B cell (primary cell): ENCODE data around the gene HILPDA. TPM values are rescaled to one million over a fixed set of nuclear protein-coding genes. Genes with fewer than 3 reads are reported as not detected.

Experiments
- ATAC-seq: fragments of 200-7000 bp; cut with Tn5 transposase; one replicate; pipeline ENCODE4 v1.10.0; 2021; ENCODE audit warnings: low read depth, mild to moderate bottlenecking, moderate number of reproducible peaks, moderate library complexity
- CTCF ChIA-PET: fragments of 350-600 bp; sonication (Branson Sonifier 250); formaldehyde crosslinking; loops from one replicate; lab custom pipeline; 2021; ENCODE audit warnings: antibody characterized with exemption, inconsistent platforms; lab: Charles Lee
- POLR2A ChIA-PET: fragments of 350-600 bp; sonication (Branson Sonifier 250); formaldehyde crosslinking; loops from one replicate; lab custom pipeline; 2021; ENCODE audit warnings: antibody characterized with exemption; lab: Charles Lee
- DNase-seq: peaks from one replicate; pipeline ENCODE4 v3.0.0; 2013
- H2AFZ ChIP-seq: 2 replicates; pipeline ENCODE4 v1.6.1; 2012; ENCODE audit warnings: mild to moderate bottlenecking, low read depth, low read length; ENCODE audit not compliant: insufficient read depth, poor library complexity, severe bottlenecking
- H3K27ac ChIP-seq, 2 donors: 1 replicate in 1 of 2; 2 replicates in 1 of 2; pipeline ENCODE4 v1.5.1; 2012 to 2013; ENCODE audit warnings: low read length in 2 of 2, mild to moderate bottlenecking in 2 of 2, moderate library complexity in 1 of 2
- H3K27me3 ChIP-seq, 4 experiments: fragments of 200-600 bp in 1 of 4; sonication (generic) in 1 of 4; replicated peaks in 1 of 4; 1 replicate in 2 of 4; 2 replicates in 2 of 4; pipeline versions ENCODE4 v1.6.1 to v1.7.0; 2013 to 2016; ENCODE audit warnings: low read length in 3 of 4, mild to moderate bottlenecking in 2 of 4, mixed read lengths in 1 of 4, moderate library complexity in 1 of 4; ENCODE audit not compliant: insufficient read depth in 4 of 4, control insufficient read depth in 3 of 4; ENCODE audit errors: control extremely low read depth in 1 of 4
- H3K36me3 ChIP-seq, 2 experiments: replicated peaks in 1 of 2; 1 replicate in 1 of 2; 2 replicates in 1 of 2; pipeline versions ENCODE4 v1.6.1 to v1.7.1; 2013; ENCODE audit warnings: low read length in 1 of 2; ENCODE audit not compliant: insufficient read depth in 2 of 2, control insufficient read depth in 1 of 2; ENCODE audit errors: control extremely low read depth in 1 of 2, extremely low read depth in 1 of 2
- H3K4me1 ChIP-seq, 2 donors: fragments of 200-600 bp in 1 of 2; sonication (generic) in 1 of 2; 1 replicate in 1 of 2; 2 replicates in 1 of 2; pipeline versions ENCODE4 v1.5.1 to v1.6.1; 2013 to 2017; ENCODE audit warnings: low read length in 2 of 2; ENCODE audit not compliant: control insufficient read depth in 2 of 2, insufficient read depth in 2 of 2
- H3K4me2 ChIP-seq: replicated peaks from 2 replicates; pipeline ENCODE3; 2012; ENCODE audit warnings: mild to moderate bottlenecking, low read depth, low read length; ENCODE audit not compliant: poor library complexity, severe bottlenecking
- H3K4me3 ChIP-seq, 5 experiments: fragments of 200-600 bp in 1 of 5; sonication (generic) in 1 of 5; 1 replicate in 3 of 5; 2 replicates in 2 of 5; pipeline versions ENCODE4 v1.5.1 to v1.7.0; 2011 to 2016; ENCODE audit warnings: low read length in 4 of 5, mild to moderate bottlenecking in 4 of 5, low read depth in 2 of 5, control low read depth in 1 of 5, moderate library complexity in 1 of 5; ENCODE audit not compliant: insufficient read depth in 1 of 5; ENCODE audit errors: control extremely low read depth in 1 of 5, extremely low read depth in 1 of 5
- H3K79me2 ChIP-seq: fragments of 200-600 bp; sonication (generic); one replicate; pipeline ENCODE4 v1.6.0; 2016; ENCODE audit warnings: low read length; ENCODE audit not compliant: control insufficient read depth, insufficient read depth
- H3K9ac ChIP-seq: fragments of 200-600 bp; sonication (generic); 2 replicates; pipeline ENCODE4 v1.6.1; 2017; ENCODE audit warnings: mild to moderate bottlenecking, low read length, moderate library complexity
- H3K9me3 ChIP-seq, 3 donors: one replicate each; pipeline versions ENCODE4 v1.6.1 to v1.7.1; 2013; ENCODE audit warnings: low read length in 2 of 3; ENCODE audit not compliant: control insufficient read depth in 2 of 3, insufficient read depth in 1 of 3; ENCODE audit errors: control extremely low read depth in 1 of 3
- H4K20me1 ChIP-seq: 2 replicates; pipeline ENCODE4 v1.6.0; 2012; ENCODE audit warnings: mild to moderate bottlenecking, low read length; ENCODE audit not compliant: insufficient read depth, control insufficient read depth, poor library complexity, severe bottlenecking
- H3K27ac Mint-ChIP-seq: one replicate; pipeline ENCODE4 v1.8.0; 2021; ENCODE audit warnings: mixed read lengths
- H3K27me3 Mint-ChIP-seq: one replicate; pipeline ENCODE4 v1.8.0; 2021; ENCODE audit warnings: mixed read lengths
- H3K4me1 Mint-ChIP-seq: one replicate; pipeline ENCODE4 v1.8.0; 2021; ENCODE audit warnings: mixed read lengths
- H3K4me3 Mint-ChIP-seq: one replicate; pipeline ENCODE4 v1.8.0; 2021; ENCODE audit warnings: mixed read lengths
- H3K9me3 Mint-ChIP-seq: one replicate; pipeline ENCODE4 v1.8.0; 2022; ENCODE audit warnings: mixed read lengths; ENCODE audit not compliant: insufficient read depth
- CTCF ChIP-seq: fragments of 200-600 bp; IDR thresholded peaks from one replicate; pipeline ENCODE4 v1.8.0; 2022; ENCODE audit warnings: antibody characterized with exemption, mild to moderate bottlenecking
- EZH2 ChIP-seq: IDR thresholded peaks from 2 replicates; pipeline ENCODE4 v1.6.1; 2012; ENCODE audit warnings: borderline replicate concordance, low read depth, mild to moderate bottlenecking, moderate library complexity, low read length; ENCODE audit not compliant: insufficient read depth, poor library complexity, severe bottlenecking
- WGBS: methylation state at CpG from one replicate; pipeline ENCODE4 v1.1.5; 2013; ENCODE audit warnings: missing lambda C conversion rate; ENCODE audit not compliant: insufficient coverage; 5-methylcytosine and 5-hydroxymethylcytosine counted together
- intact Hi-C: fragments of 100-400 bp; cut with micrococcal nuclease; formaldehyde crosslinking; loops from one replicate; pipeline ENCODE4 v1.10.0; 2022
- polyA plus RNA-seq: library from polyadenylated mRNA; depleted of rRNA; stranded (reverse); fragments of >200 nt; gene quantifications from 2 replicates; pipeline ENCODE4 v1.2.3, GENCODE V29; 2012
- total RNA-seq, 2 donors: library from RNA; stranded (reverse); fragments of 120-200 nt in 1 of 2; gene quantifications; 1 replicate in 1 of 2; 2 replicates in 1 of 2; pipeline versions ENCODE4 v1.2.3 to v1.2.4, GENCODE V29; 2013 to 2022

Gene HILPDA
- total and polyA plus RNA-seq, 2 donors (not counting 1 experiment from before 2014, with no cell fraction given), result 6.5 to 10.1 TPM

DNA sequence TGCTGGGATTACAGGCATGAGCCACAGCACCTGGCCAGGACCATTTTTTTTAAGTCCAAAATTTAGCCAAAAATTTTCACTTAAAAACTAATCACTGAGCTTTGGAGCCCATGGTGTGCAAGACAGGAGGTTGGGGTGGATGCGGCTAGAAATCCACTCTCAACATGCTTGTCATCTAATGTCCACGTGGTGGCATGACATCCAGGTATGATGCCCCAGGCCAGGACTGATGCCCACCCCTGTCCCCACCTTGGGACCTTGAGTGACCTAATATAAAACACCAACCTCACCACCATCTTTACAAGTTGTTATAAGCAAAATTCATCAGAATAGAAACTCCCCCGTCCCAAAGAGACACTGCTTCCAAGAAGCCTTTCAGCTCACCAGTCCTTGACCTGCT, 25.5 kb upstream of the HILPDA start:
- ChIA-PET CTCF (interaction anchor here (6.7 to 12.8 kb wide), 4 partner anchors 9 to 31 kb away, joined by 133 to 541 read pairs (median 236); partner anchors contain the start of genes HILPDA and IMPDH1), POLR2A (no interaction called here)
- DNase-seq, result no peak
- Histone ChIP-seq H3K27me3 (no peaks in the 10 kb centered on the region), H3K79me2 (no peaks in the 10 kb centered on the region), H3K27ac (no peak overlapping the region), H3K9me3 (no peaks in the 10 kb centered on the region), H3K4me1 (no peaks in the 10 kb centered on the region), H3K4me2 (no peak overlapping the region), H4K20me1 (no peaks in the 10 kb centered on the region), H2AFZ (no peak overlapping the region), H3K4me3 (no peak overlapping the region), H3K9ac (no peak overlapping the region), H3K36me3 (no peaks in the 10 kb centered on the region)
- Mint-ChIP-seq H3K4me3 (no peak overlapping the region), H3K4me1 (no peaks in the 10 kb centered on the region), H3K27ac (no peak overlapping the region), H3K9me3 (no peaks in the 10 kb centered on the region), H3K27me3 (no peaks in the 10 kb centered on the region)
- 90% methylated on average over 3 of the region's 3 CpGs for WGBS
- intact Hi-C loops, result no loop called here
- TF ChIP-seq CTCF (no peak), EZH2 (no peak)
- ATAC-seq, result no peak

DNA sequence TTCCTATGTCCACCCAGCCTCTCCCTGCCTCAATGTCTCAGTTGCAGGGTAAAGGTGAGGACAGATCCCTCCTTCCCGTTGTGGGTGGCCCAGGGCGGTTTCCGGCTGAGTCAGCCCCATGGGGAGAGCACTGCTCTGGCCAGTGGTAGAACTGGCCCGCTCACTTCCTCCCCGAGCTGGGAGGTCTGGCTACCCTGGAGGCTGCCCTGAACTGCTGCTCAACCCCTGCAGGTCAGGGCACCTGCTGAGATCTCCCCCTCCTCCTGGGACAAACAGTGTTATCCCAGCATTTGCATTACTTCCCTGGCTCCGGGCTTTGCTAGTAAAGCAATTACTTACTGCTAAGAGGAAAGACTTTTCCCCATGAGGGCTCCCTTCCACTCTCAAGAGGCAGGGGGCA, 24.5 kb upstream of the HILPDA start:
- 87% methylated on average over 5 of the region's 6 CpGs for WGBS
- no peak overlapping the region for H3K4me2 ChIP-seq
- no peaks in the 10 kb centered on the region for H4K20me1 ChIP-seq
- H3K4me1 Mint-ChIP-seq, result peaks cover 4% of the 10 kb centered on the region
- no peaks in the 10 kb centered on the region for H3K27me3 Mint-ChIP-seq
- TF ChIP-seq CTCF (no peak), EZH2 (no peak)
- no peaks in the 10 kb centered on the region for H3K36me3 ChIP-seq
- H3K9me3 ChIP-seq, result no peaks in the 10 kb centered on the region
- no peaks in the 10 kb centered on the region for H3K4me1 ChIP-seq
- intact Hi-C loops, result no loop called here
- H3K27me3 ChIP-seq, result no peaks in the 10 kb centered on the region
- ChIA-PET CTCF (interaction anchor here (2.4 to 12.8 kb wide), 3 partner anchors 23 to 30 kb away, joined by 7 to 541 read pairs (median 331); partner anchors contain the start of genes HILPDA and IMPDH1), POLR2A (no interaction called here)
- H3K27ac Mint-ChIP-seq, result no peak overlapping the region
- no peak overlapping the region for H3K27ac ChIP-seq
- H3K4me3 ChIP-seq, result no peak overlapping the region
- H3K4me3 Mint-ChIP-seq, result no peak overlapping the region
- H3K9me3 Mint-ChIP-seq, result no peaks in the 10 kb centered on the region
- no peak overlapping the region for H3K9ac ChIP-seq
- DNase-seq (no peak), ATAC-seq (no peak)
- H2AFZ ChIP-seq, result no peak overlapping the region
- H3K79me2 ChIP-seq, result no peaks in the 10 kb centered on the region
